Measurements from ENCODE around the gene SYNPO.

DNA sequence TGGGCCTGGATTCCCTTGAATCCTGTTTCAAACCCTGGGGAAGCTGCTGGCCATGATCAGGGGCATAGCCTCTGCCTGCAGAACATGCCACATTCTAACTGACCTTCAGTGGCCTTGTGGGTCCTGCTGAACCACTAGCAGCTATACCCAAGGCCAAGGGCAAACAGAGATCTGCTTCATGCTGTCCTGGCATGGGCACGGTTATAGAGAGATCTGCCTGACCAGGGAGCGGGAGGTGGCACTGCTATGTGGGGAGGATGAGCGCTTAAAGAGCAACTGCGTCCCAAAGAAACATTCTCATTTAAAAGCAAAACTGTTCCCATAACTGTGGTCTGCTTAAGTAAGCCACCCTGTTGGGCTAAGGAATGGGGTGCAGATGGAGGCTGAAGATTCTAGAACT is 36.5 kb upstream of the SYNPO start:
- no peak for TF ChIP-seq ZC3H11A (IDR thresholded peaks at IDR 0.05)
- TF ChIP-seq JUNB (IDR thresholded peaks at IDR 0.05), result no peak
- no peak for TF ChIP-seq SREBF2 (IDR thresholded peaks at IDR 0.05)
- TF ChIP-seq CTCF (IDR thresholded peaks at IDR 0.05), result no peak
- TF ChIP-seq HMGXB4 (CRISPR knock-in tag; IDR thresholded peaks at IDR 0.05; ENCODE audit: borderline replicate concordance), result no peak
- TF ChIP-seq POLR2A (IDR thresholded peaks at IDR 0.05; ENCODE audit: low read length), result no peak
- TF ChIP-seq SMC3 (IDR thresholded peaks at IDR 0.05), result no peak
- no peak for TF ChIP-seq ESRRA (IDR thresholded peaks at IDR 0.05; ENCODE audit: borderline replicate concordance, low read length)
- TF ChIP-seq BHLHE40 (IDR thresholded peaks at IDR 0.05; ENCODE audit: low read depth, low read length), result no peak
- no peak for TF ChIP-seq MAX (IDR thresholded peaks at IDR 0.05)
- no peak for TF ChIP-seq CEBPB (IDR thresholded peaks at IDR 0.05)
- TF ChIP-seq CHD2 (IDR thresholded peaks at IDR 0.05; ENCODE audit: low read length, partially characterized antibody), result no peak
- no peak for TF ChIP-seq ZFP36 (IDR thresholded peaks at IDR 0.05; ENCODE audit: borderline replicate concordance, partially characterized antibody)
